ENCODE results near the gene HRH1. TPM values are rescaled to one million over a fixed set of nuclear protein-coding genes. Genes with fewer than 3 reads are reported as not detected.

The HRH1 gene
- total RNA-seq, 1 donor = 9.8 TPM

GRCh38 chr3:11306817-11307589 is 152.7 kb downstream of the HRH1 start:
- no peak overlapping the region for H2AFZ ChIP-seq (ENCODE audit: low read length)
- no peak overlapping the region for H3K4me2 ChIP-seq (ENCODE audit: insufficient read depth, low read length)
- peak overlapping the region; percentile 15 for H3K27ac ChIP-seq (ENCODE audit: low read depth, low read length)
- peaks cover 41% of the 10 kb centered on the region for H3K36me3 ChIP-seq (ENCODE audit: insufficient read depth, low read length)
- no peaks in the 10 kb centered on the region for H4K20me1 ChIP-seq (ENCODE audit: insufficient read depth, low read length)
- H3K4me3 ChIP-seq (ENCODE audit: insufficient read depth, low read length) = no peak overlapping the region
- no peaks in the 10 kb centered on the region for H3K79me2 ChIP-seq (ENCODE audit: insufficient read depth, low read length)
- peaks cover 18% of the 10 kb centered on the region for H3K4me1 ChIP-seq (ENCODE audit: insufficient read depth, low read length)
- H3K9me3 ChIP-seq (ENCODE audit: low read depth, low read length) = no peaks in the 10 kb centered on the region
- peak; percentile 63 for DNase-seq (ENCODE audit: insufficient read length, low spot score, missing footprints)
- TF ChIP-seq CTCF (IDR thresholded peaks at IDR 0.05; ENCODE audit: extremely low read depth, low read depth, low read length) = no peak
- no peaks in the 10 kb centered on the region for H3K27me3 ChIP-seq (ENCODE audit: insufficient read depth, low read length)

- Histone ChIP-seq H3K4me1 (ENCODE audit: insufficient read depth, low read length) (peaks cover 18% of the 10 kb centered on the region), H3K27me3 (ENCODE audit: insufficient read depth, low read length) (no peaks in the 10 kb centered on the region), H2AFZ (ENCODE audit: low read length) (no peak overlapping the region), H3K36me3 (ENCODE audit: insufficient read depth, low read length) (peaks cover 47% of the 10 kb centered on the region), H3K27ac (ENCODE audit: low read depth, low read length) (no peak overlapping the region), H3K4me2 (ENCODE audit: insufficient read depth, low read length) (no peak overlapping the region), H3K79me2 (ENCODE audit: insufficient read depth, low read length) (no peaks in the 10 kb centered on the region), H4K20me1 (ENCODE audit: insufficient read depth, low read length) (no peaks in the 10 kb centered on the region), H3K9me3 (ENCODE audit: low read depth, low read length) (no peaks in the 10 kb centered on the region), H3K4me3 (ENCODE audit: insufficient read depth, low read length) (no peak overlapping the region)
- DNase-seq (ENCODE audit: insufficient read length, low spot score, missing footprints) = no peak
- TF ChIP-seq CTCF (IDR thresholded peaks at IDR 0.05; ENCODE audit: extremely low read depth, low read depth, low read length) = no peak
Measured at GRCh38 chr3:11307830-11308432, 153.6 kb downstream of the HRH1 start.

- Histone ChIP-seq H3K4me3 (ENCODE audit: insufficient read depth, low read length) (no peak overlapping the region), H3K9me3 (ENCODE audit: low read depth, low read length) (no peaks in the 10 kb centered on the region), H3K79me2 (ENCODE audit: insufficient read depth, low read length) (no peaks in the 10 kb centered on the region), H3K36me3 (ENCODE audit: insufficient read depth, low read length) (peaks cover 56% of the 10 kb centered on the region), H3K4me1 (ENCODE audit: insufficient read depth, low read length) (peaks cover 14% of the 10 kb centered on the region), H3K4me2 (ENCODE audit: insufficient read depth, low read length) (no peak overlapping the region), H3K27ac (ENCODE audit: low read depth, low read length) (no peak overlapping the region), H2AFZ (ENCODE audit: low read length) (no peak overlapping the region), H4K20me1 (ENCODE audit: insufficient read depth, low read length) (no peaks in the 10 kb centered on the region), H3K27me3 (ENCODE audit: insufficient read depth, low read length) (no peaks in the 10 kb centered on the region)
- DNase-seq (ENCODE audit: insufficient read length, low spot score, missing footprints) = no peak
- TF ChIP-seq CTCF (IDR thresholded peaks at IDR 0.05; ENCODE audit: extremely low read depth, low read depth, low read length) = no peak
Measured at GRCh38 chr3:11310258-11310657, 156.0 kb downstream of the HRH1 start.

GRCh38 chr3:11312166-11312565 is 157.9 kb downstream of the HRH1 start:
- Histone ChIP-seq H3K9me3 (ENCODE audit: low read depth, low read length) (no peaks in the 10 kb centered on the region), H3K27me3 (ENCODE audit: insufficient read depth, low read length) (no peaks in the 10 kb centered on the region), H2AFZ (ENCODE audit: low read length) (no peak overlapping the region), H3K4me2 (ENCODE audit: insufficient read depth, low read length) (no peak overlapping the region), H3K4me3 (ENCODE audit: insufficient read depth, low read length) (no peak overlapping the region), H4K20me1 (ENCODE audit: insufficient read depth, low read length) (no peaks in the 10 kb centered on the region), H3K36me3 (ENCODE audit: insufficient read depth, low read length) (peaks cover 69% of the 10 kb centered on the region), H3K27ac (ENCODE audit: low read depth, low read length) (no peak overlapping the region), H3K79me2 (ENCODE audit: insufficient read depth, low read length) (no peaks in the 10 kb centered on the region), H3K4me1 (ENCODE audit: insufficient read depth, low read length) (peaks cover 1% of the 10 kb centered on the region)
- no peak for TF ChIP-seq CTCF (IDR thresholded peaks at IDR 0.05; ENCODE audit: extremely low read depth, low read depth, low read length)
- DNase-seq (ENCODE audit: insufficient read length, low spot score, missing footprints) = no peak

Data from osteoblast (primary cell).